Transverse colon (tissue), 4 donors: ENCODE measurements around the gene PEAK3. TPM values are rescaled to one million over a fixed set of nuclear protein-coding genes. Genes with fewer than 3 reads are reported as not detected.
A peak's percentile ranks its signal among the peaks of the same experiment; 100 is the strongest.

ENCODE experiments used
- DNase-seq: peaks from one replicate; pipeline ENCODE4 v3.0.0-alpha.2; 2019
- H3K27ac ChIP-seq, 4 donors: fragments of 200-600 bp; sonication (generic); 2 replicates each; pipeline ENCODE4 v1.5.1; 2016 to 2018; ENCODE audit warnings: inconsistent platforms in 4 of 4
- H3K27me3 ChIP-seq: fragments of 200-600 bp; sonication (generic); 2 replicates; pipeline ENCODE4 v1.5.1; 2017; ENCODE audit warnings: inconsistent platforms
- H3K36me3 ChIP-seq, 4 donors: fragments of 200-600 bp; sonication (generic); 2 replicates each; pipeline ENCODE4 v1.5.1; 2017 to 2019; ENCODE audit warnings: inconsistent platforms in 4 of 4
- H3K4me1 ChIP-seq, 4 donors: fragments of 200-600 bp; sonication (generic); 2 replicates each; pipeline ENCODE4 v1.5.1; 2017 to 2020; ENCODE audit warnings: inconsistent platforms in 4 of 4
- H3K4me3 ChIP-seq, 4 donors: fragments of 200-600 bp; sonication (generic); 1 replicate in 1 of 4; 2 replicates in 3 of 4; pipeline versions ENCODE4 v1.5.1 to v1.6.1; 2017 to 2019; ENCODE audit warnings: inconsistent platforms in 4 of 4
- H3K9me3 ChIP-seq, 2 donors: fragments of 200-600 bp; sonication (generic); 2 replicates each; pipeline ENCODE4 v1.5.1; 2017 to 2019; ENCODE audit warnings: inconsistent platforms in 2 of 2
- CTCF ChIP-seq, 5 experiments: fragments of 200-600 bp in 3 of 5; fragments of 450-650 bp in 2 of 5; sonication (generic) in 3 of 5; IDR thresholded peaks; 1 replicate in 2 of 5; 2 replicates in 3 of 5; pipeline ENCODE4 v1.5.1; 2016 to 2017; ENCODE audit warnings: antibody characterized with exemption in 5 of 5, inconsistent platforms in 3 of 5, mild to moderate bottlenecking in 2 of 5, moderate library complexity in 1 of 5
- EP300 ChIP-seq: sonication (generic); formaldehyde crosslinking; IDR thresholded peaks from one replicate; pipeline ENCODE4 v1.6.1; 2017; ENCODE audit warnings: antibody characterized with exemption, low read depth
- POLR2A ChIP-seq: fragments of 450-650 bp; IDR thresholded peaks from one replicate; pipeline ENCODE4 v1.6.1; 2016; ENCODE audit warnings: antibody characterized with exemption, mild to moderate bottlenecking, moderate library complexity
- POLR2AphosphoS5 ChIP-seq, 3 donors: sonication (generic); formaldehyde crosslinking; IDR thresholded peaks; one replicate each; pipeline ENCODE4 v1.6.1; 2016; ENCODE audit warnings: antibody characterized with exemption in 3 of 3
- WGBS, 2 donors: methylation state at CpG; one replicate each; pipeline ENCODE4 v1.1.5; 2018; ENCODE audit warnings: low coverage in 1 of 2; 5-methylcytosine and 5-hydroxymethylcytosine counted together
- in situ Hi-C, 4 donors: fragments of 200-750 bp; cut with MboI; loops; one replicate each; pipeline versions ENCODE4 v1.15.0 to v1.15.1; 2017; ENCODE audit warnings: low sequenced_read_pairs in 3 of 4, low pct_ligation_motif_present in 1 of 4, low pct_unique_long_range_greater_than_20kb in 1 of 4
- intact Hi-C: fragments of 100-400 bp; cut with DNase I; formaldehyde crosslinking; loops from one replicate; pipeline ENCODE4 v1.15.1; 2023; ENCODE audit warnings: low total_unique reads
- total RNA-seq, 4 donors: library from RNA; depleted of rRNA; stranded (reverse); fragments of >200 nt; gene quantifications; one replicate each; pipeline ENCODE4 v1.1.0, GENCODE V29; 2016

Gene PEAK3
- total RNA-seq, 4 donors from 2014 or later = 0.27 to 1.1 (median 1.1) TPM; not detected in 1

GRCh38 chr19:2269244-2270156 is 12.5 kb downstream of the PEAK3 start:
- peak overlapping the region; percentile 92 to 100 (median 96) for H3K4me3 ChIP-seq
- H3K27ac ChIP-seq = peak overlapping the region; percentile 97 to 99 (median 99)
- peaks cover 35 to 57% (median 53%) of the 10 kb centered on the region in 4 donors for H3K4me1 ChIP-seq
- intact Hi-C loops = loop anchor here (5.0 kb wide), 1 partner anchor 107 kb away; the partner anchor contains the start of gene DOT1L
- DNase-seq = peak; percentile 99
- in situ Hi-C loops = loop anchor here in 1 of 4 donors (25.0 kb wide), 1 partner anchor 107 kb away; the partner anchor contains the start of genes AP3D1 and DOT1L
- no peaks in the 10 kb centered on the region for H3K27me3 ChIP-seq
- TF ChIP-seq POLR2AphosphoS5 (IDR thresholded peaks at IDR 0.05) (peak; percentile 100), POLR2A (peak; percentile 100), CTCF (IDR thresholded peaks at IDR 0.05) (peak in 4 of 5 experiments; percentile 18 to 69 (median 36)), EP300 (peak; percentile 27)
- H3K9me3 ChIP-seq = no peaks in the 10 kb centered on the region
- peaks cover 0 to 12% (median 5%) of the 10 kb centered on the region in 4 donors for H3K36me3 ChIP-seq
- WGBS, 2 donors = 1% methylated on average over 94 of the region's 103 CpGs; no CpG with 5 or more reads in 1 of the 2 donors

- intact Hi-C loops = no loop called here
- Histone ChIP-seq H3K9me3 (no peaks in the 10 kb centered on the region), H3K36me3 (peaks cover 0 to 12% (median 5%) of the 10 kb centered on the region in 4 donors), H3K27me3 (no peaks in the 10 kb centered on the region), H3K27ac (peak overlapping the region; percentile 97 to 99 (median 99)), H3K4me1 (peaks cover 35 to 50% (median 46%) of the 10 kb centered on the region in 4 donors), H3K4me3 (peak overlapping the region; percentile 49 to 99 (median 93))
- TF ChIP-seq CTCF (IDR thresholded peaks at IDR 0.05) (no peak), EP300 (no peak), POLR2AphosphoS5 (IDR thresholded peaks at IDR 0.05) (no peak), POLR2A (no peak)
- no peak for DNase-seq
- WGBS, 2 donors = 2 to 17% methylated on average over 2 to 18 of the region's 19 CpGs
- in situ Hi-C loops = loop anchor here in 1 of 4 donors (25.0 kb wide), 1 partner anchor 107 kb away; the partner anchor contains the start of genes AP3D1 and DOT1L
These were observed 13.1 kb downstream of the PEAK3 start for GRCh38 chr19:2268861-2269243.

DNA sequence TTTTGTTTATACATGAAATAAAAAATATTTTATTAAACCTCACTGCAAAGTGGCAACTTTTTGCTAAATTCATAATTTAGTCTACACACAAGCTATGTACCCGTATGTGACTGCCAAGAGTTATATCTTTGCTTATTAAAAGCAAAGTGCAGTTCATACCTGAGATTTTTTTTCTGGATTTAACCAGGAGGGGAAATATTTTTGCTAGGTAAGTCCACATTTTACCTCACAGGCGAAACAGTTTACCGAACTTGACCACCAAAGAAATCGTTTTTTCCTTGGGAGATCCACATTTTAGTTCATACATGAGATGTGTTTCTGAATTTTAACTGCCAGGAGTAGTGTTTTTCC is 13.5 kb downstream of the PEAK3 start:
- Histone ChIP-seq H3K4me3 (peak overlapping the region in 3 of 4 donors; percentile 92 to 99 (median 94)), H3K36me3 (peaks cover 0 to 12% (median 5%) of the 10 kb centered on the region in 4 donors), H3K27me3 (no peaks in the 10 kb centered on the region), H3K4me1 (peaks cover 31 to 46% (median 43%) of the 10 kb centered on the region in 4 donors), H3K9me3 (no peaks in the 10 kb centered on the region), H3K27ac (peak overlapping the region; percentile 97 to 99 (median 99))
- in situ Hi-C loops (loop anchor here in 1 of 4 donors (25.0 kb wide), 1 partner anchor 106 kb away; the partner anchor contains the start of genes AP3D1 and DOT1L), intact Hi-C loops (no loop called here)
- TF ChIP-seq EP300 (no peak), POLR2AphosphoS5 (IDR thresholded peaks at IDR 0.05) (no peak), CTCF (IDR thresholded peaks at IDR 0.05) (no peak), POLR2A (no peak)
- 88 to 92% methylated on average over 4 of the region's 4 CpGs for WGBS, 2 donors
- no peak for DNase-seq
